IMR-90 (cell line): Measurements from ENCODE around the gene ENTREP3. TPM values are rescaled to one million over a fixed set of nuclear protein-coding genes. Genes with fewer than 3 reads are reported as not detected.

ENCODE experiments used
- ATAC-seq: fragments of 200-7000 bp; cut with Tn5 transposase; 2 replicates; pipeline ENCODE4 v1.9.1; 2020; ENCODE audit warnings: low read depth, mild to moderate bottlenecking, moderate library complexity
- BruUV-seq: library from RNA; stranded (reverse); fragments of 400-500 nt; replicated peaks from 2 replicates; lab custom pipeline; 2021; lab: Mats Ljungman, UMichigan
- CTCF ChIA-PET: fragments of 300-600 bp; formaldehyde crosslinking; extraction: SDS; loops from one replicate; lab custom pipeline; 2021; ENCODE audit warnings: antibody characterized with exemption; lab: Yijun Ruan, JAX
- POLR2A ChIA-PET: fragments of 300-600 bp; sonication (Branson Sonifier 250); formaldehyde crosslinking; loops from one replicate; lab custom pipeline; 2022; ENCODE audit warnings: antibody characterized with exemption; ENCODE audit not compliant: unreplicated experiment; lab: Charles Lee
- DNase-seq: peaks from one replicate; pipeline ENCODE4 v3.0.0; 2013
- H2AFZ ChIP-seq: replicated peaks from 2 replicates; pipeline ENCODE3; 2013; ENCODE audit warnings: low read length, mild to moderate bottlenecking; ENCODE audit not compliant: poor library complexity
- H2AK5ac ChIP-seq: 2 replicates; pipeline ENCODE4 v1.6.1; 2013; ENCODE audit warnings: low read depth, low read length, inconsistent platforms
- H2AK9ac ChIP-seq: replicated peaks from 2 replicates; pipeline ENCODE3; 2013; ENCODE audit warnings: mild to moderate bottlenecking, low read depth, low read length, moderate library complexity; ENCODE audit not compliant: poor library complexity
- H2BK120ac ChIP-seq: 2 replicates; pipeline ENCODE4 v1.6.1; 2013; ENCODE audit warnings: low read depth, low read length, inconsistent platforms
- H2BK15ac ChIP-seq: 3 replicates; pipeline ENCODE4 v1.6.1; 2013; ENCODE audit warnings: low read depth, low read length, inconsistent platforms
- H2BK20ac ChIP-seq: 2 replicates; pipeline ENCODE4 v1.6.1; 2013; ENCODE audit warnings: low read depth, mild to moderate bottlenecking, inconsistent platforms, low read length, moderate library complexity
- H2BK5ac ChIP-seq: 2 replicates; pipeline ENCODE4 v1.6.1; 2013; ENCODE audit warnings: mild to moderate bottlenecking, low read depth, low read length, inconsistent platforms; ENCODE audit not compliant: poor library complexity, severe bottlenecking
- H3K14ac ChIP-seq: replicated peaks from 2 replicates; pipeline ENCODE4 v1.6.1; 2013; ENCODE audit warnings: low read depth, low read length, inconsistent platforms
- H3K18ac ChIP-seq: 2 replicates; pipeline ENCODE4 v1.6.1; 2013; ENCODE audit warnings: low read depth, low read length, control low read depth
- H3K23ac ChIP-seq: 2 replicates; pipeline ENCODE4 v1.6.1; 2013; ENCODE audit warnings: low read depth, low read length, inconsistent platforms
- H3K27ac ChIP-seq: 2 replicates; pipeline ENCODE4 v1.5.1; 2013; ENCODE audit warnings: mild to moderate bottlenecking, control low read depth, low read length; ENCODE audit not compliant: insufficient read depth
- H3K27me3 ChIP-seq: 2 replicates; pipeline ENCODE4 v1.6.1; 2013; ENCODE audit warnings: low read length; ENCODE audit not compliant: control insufficient read depth, insufficient read depth
- H3K36me3 ChIP-seq: 2 replicates; pipeline ENCODE4 v1.6.1; 2013; ENCODE audit warnings: low read length, mixed read lengths; ENCODE audit not compliant: control insufficient read depth, insufficient read depth
- H3K4ac ChIP-seq: 2 replicates; pipeline ENCODE4 v1.6.1; 2013; ENCODE audit warnings: low read depth, low read length, inconsistent platforms
- H3K4me1 ChIP-seq: 2 replicates; pipeline ENCODE4 v1.6.1; 2013; ENCODE audit warnings: low read length, mixed read lengths; ENCODE audit not compliant: control insufficient read depth, insufficient read depth
- H3K4me2 ChIP-seq: 2 replicates; pipeline ENCODE4 v1.6.1; 2013; ENCODE audit warnings: low read depth, mild to moderate bottlenecking, control low read depth, low read length, moderate library complexity
- H3K4me3 ChIP-seq: 2 replicates; pipeline ENCODE4 v1.5.1; 2013; ENCODE audit warnings: low read depth, mild to moderate bottlenecking, control low read depth, low read length, moderate library complexity; ENCODE audit not compliant: insufficient read depth
- H3K56ac ChIP-seq: 2 replicates; pipeline ENCODE4 v1.6.1; 2013; ENCODE audit warnings: low read length, inconsistent platforms; ENCODE audit not compliant: insufficient read depth; ENCODE audit errors: extremely low read depth
- H3K79me1 ChIP-seq, 2 experiments: 2 replicates each; pipeline ENCODE4 v1.6.1; 2013; ENCODE audit warnings: low read length in 2 of 2, inconsistent platforms in 1 of 2, low read depth in 1 of 2
- H3K9ac ChIP-seq: 2 replicates; pipeline ENCODE4 v1.6.1; 2013; ENCODE audit warnings: low read depth, low read length, control low read depth
- H3K9me1 ChIP-seq: 2 replicates; pipeline ENCODE4 v1.6.1; 2013; ENCODE audit warnings: low read length, inconsistent platforms; ENCODE audit not compliant: insufficient read depth
- H3K9me3 ChIP-seq: 2 replicates; pipeline ENCODE4 v1.6.1; 2013; ENCODE audit warnings: low read length; ENCODE audit not compliant: control insufficient read depth, insufficient read depth
- H4K20me1 ChIP-seq: 2 replicates; pipeline ENCODE4 v1.6.1; 2013; ENCODE audit warnings: low read length, inconsistent platforms; ENCODE audit not compliant: insufficient read depth
- H4K5ac ChIP-seq: 2 replicates; pipeline ENCODE4 v1.6.1; 2013; ENCODE audit warnings: mild to moderate bottlenecking, low read depth, low read length, control low read depth
- H4K8ac ChIP-seq, 2 experiments: 2 replicates each; pipeline ENCODE4 v1.6.1; 2013; ENCODE audit warnings: low read depth in 2 of 2, low read length in 2 of 2, control low read depth in 1 of 2, inconsistent platforms in 1 of 2
- H4K91ac ChIP-seq: 2 replicates; pipeline ENCODE4 v1.6.1; 2013; ENCODE audit warnings: low read depth, low read length, inconsistent platforms; ENCODE audit not compliant: insufficient read depth
- BHLHE40 ChIP-seq: fragments of 150-350 bp; IDR thresholded peaks from 2 replicates; pipeline ENCODE4 v1.6.1; 2016; ENCODE audit warnings: mild to moderate bottlenecking, low read depth, low read length
- CEBPB ChIP-seq: IDR thresholded peaks from 2 replicates; pipeline ENCODE4 v1.6.1; 2012; ENCODE audit warnings: low read depth, low read length, improper control_type of control experiment
- CHD1 ChIP-seq: IDR thresholded peaks from 2 replicates; pipeline ENCODE4 v1.6.1; 2012; ENCODE audit warnings: low read depth, low read length, improper control_type of control experiment
- ELK1 ChIP-seq: fragments of 150-350 bp; IDR thresholded peaks from 2 replicates; pipeline ENCODE4 v1.6.1; 2016; ENCODE audit warnings: low read depth, mild to moderate bottlenecking, low read length, moderate library complexity, borderline replicate concordance
- FOS ChIP-seq: fragments of 150-350 bp; IDR thresholded peaks from 2 replicates; pipeline ENCODE4 v1.6.1; 2016; ENCODE audit warnings: low read depth, low read length
- MAFK ChIP-seq: IDR thresholded peaks from 2 replicates; pipeline ENCODE4 v1.6.1; 2012; ENCODE audit warnings: low read depth, low read length, improper control_type of control experiment
- MAZ ChIP-seq: IDR thresholded peaks from 2 replicates; pipeline ENCODE4 v1.6.1; 2012; ENCODE audit warnings: low read depth, mild to moderate bottlenecking, low read length, improper control_type of control experiment, moderate library complexity, borderline replicate concordance
- MXI1 ChIP-seq: IDR thresholded peaks from 2 replicates; pipeline ENCODE4 v1.6.1; 2012; ENCODE audit warnings: low read depth, mild to moderate bottlenecking, low read length, moderate library complexity, borderline replicate concordance
- NFE2L2 ChIP-seq: fragments of 150-350 bp; IDR thresholded peaks from 2 replicates; pipeline ENCODE4 v1.6.1; 2016; ENCODE audit warnings: low read depth, mild to moderate bottlenecking, low read length
- POLR2A ChIP-seq: IDR thresholded peaks from 2 replicates; pipeline ENCODE4 v1.6.1; 2012; ENCODE audit warnings: mild to moderate bottlenecking, low read depth, low read length
- RAD21 ChIP-seq: IDR thresholded peaks from 2 replicates; pipeline ENCODE4 v1.6.1; 2012; ENCODE audit warnings: low read length, improper control_type of control experiment
- RCOR1 ChIP-seq: IDR thresholded peaks from 2 replicates; pipeline ENCODE4 v1.6.1; 2012; ENCODE audit warnings: mild to moderate bottlenecking, low read length, improper control_type of control experiment; ENCODE audit not compliant: insufficient replicate concordance
- RFX5 ChIP-seq: IDR thresholded peaks from 2 replicates; pipeline ENCODE4 v1.8.0; 2012; ENCODE audit warnings: low read depth, mild to moderate bottlenecking, low read length, moderate library complexity
- SMC3 ChIP-seq: fragments of 150-350 bp; IDR thresholded peaks from 2 replicates; pipeline ENCODE4 v1.6.1; 2016; ENCODE audit warnings: low read depth, mild to moderate bottlenecking, antibody characterized with exemption, low read length, moderate library complexity
- WGBS, 2 experiments: methylation state at CpG; one replicate each; pipeline versions ENCODE4 v1.1.5 to v1.1.7; 2013; ENCODE audit warnings: missing lambda C conversion rate in 2 of 2; ENCODE audit not compliant: insufficient read length in 1 of 2; ENCODE audit errors: extremely low coverage in 2 of 2; 5-methylcytosine and 5-hydroxymethylcytosine counted together
- dilution Hi-C: fragments of 300-500 bp; cut with HindIII; formaldehyde crosslinking; loops from one replicate; pipeline ENCODE4 v1.14.3; 2018; ENCODE audit warnings: low sequenced_read_pairs; ENCODE audit not compliant: unreplicated experiment
- in situ Hi-C: fragments of 300-500 bp; cut with MboI; formaldehyde crosslinking; loops from 3 replicates; pipeline ENCODE4 v1.14.3; 2019; ENCODE audit warnings: low sequenced_read_pairs, inconsistent platforms, mixed read lengths
- intact Hi-C: fragments of 100-400 bp; cut with micrococcal nuclease; formaldehyde crosslinking; loops from 2 replicates; pipeline ENCODE4 v1.10.0; 2022
- polyA plus RNA-seq, 3 experiments: library from polyadenylated mRNA; depleted of rRNA; stranded (reverse); fragments of >200 nt; gene quantifications; 2 replicates each; pipeline ENCODE4 v1.2.3, GENCODE V29; 2012; ENCODE audit warnings: low replicate concordance in 1 of 3
- total RNA-seq: library from RNA; depleted of rRNA; stranded (reverse); fragments of >200 nt; gene quantifications from 2 replicates; pipeline ENCODE4 v1.2.3, GENCODE V29; 2012
- TF ChIP-seq, protein P1 (sequence below): conservative IDR thresholded peaks from 2 replicates; pipeline ENCODE4 v1.5.1; 2012; ENCODE audit warnings: mild to moderate bottlenecking, low read depth, low read length, improper control_type of control experiment
- TF ChIP-seq, protein P2 (sequence below): fragments of 150-350 bp; IDR thresholded peaks from 2 replicates; pipeline ENCODE4 v1.6.1; 2017; ENCODE audit warnings: mild to moderate bottlenecking, antibody characterized with exemption, low read length, low read depth

The ENTREP3 gene
- total and polyA plus RNA-seq, 2 of the 4 experiments (the other 2 are of a cell fraction), result 1.4 to 23.8 TPM

- no peak overlapping the region for H3K23ac ChIP-seq
- ChIA-PET CTCF (interaction anchor here (0.6 kb wide), 1 partner anchor 10 kb away, joined by 3 read pairs; no protein-coding TSS in a partner anchor), POLR2A (no interaction called here)
- H3K9me1 ChIP-seq, result peaks cover 4% of the 10 kb centered on the region; the same call in 1 of the 2 replicates
- H3K56ac ChIP-seq, result no peak overlapping the region
- no peak overlapping the region for H3K4me2 ChIP-seq
- no peak overlapping the region for H3K14ac ChIP-seq
- WGBS, 2 experiments, result 95% methylated on average over 3 of the region's 5 CpGs; no CpG with 5 or more reads in 1 of the 2 experiments
- BruUV-seq, result no TSS peak
- no peaks in the 10 kb centered on the region for H3K27me3 ChIP-seq
- no peak overlapping the region for H2BK15ac ChIP-seq
- H4K8ac ChIP-seq, result no peak overlapping the region
- H4K91ac ChIP-seq, result no peak overlapping the region
- in situ Hi-C loops (no loop called here), dilution Hi-C loops (no loop called here), intact Hi-C loops (loop anchor here (5.0 kb wide), 1 partner anchor 47 kb away; the partner anchor contains the start of gene FDPS)
- H4K20me1 ChIP-seq, result no peaks in the 10 kb centered on the region
- no peak overlapping the region for H2BK20ac ChIP-seq
- H2AFZ ChIP-seq, result no peak overlapping the region
- H3K9ac ChIP-seq, result no peak overlapping the region
- H2AK9ac ChIP-seq, result peak overlapping the region; percentile 70
- no peak overlapping the region for H3K27ac ChIP-seq
- ATAC-seq, result no peak
- H3K4me3 ChIP-seq, result no peak overlapping the region
- no peak for TF ChIP-seq CHD1
- TF ChIP-seq FOS, result no peak
- TF ChIP-seq MAFK, result no peak
- TF ChIP-seq RFX5, result no peak
- TF ChIP-seq SMC3, result no peak
- TF ChIP-seq, protein P1, sequence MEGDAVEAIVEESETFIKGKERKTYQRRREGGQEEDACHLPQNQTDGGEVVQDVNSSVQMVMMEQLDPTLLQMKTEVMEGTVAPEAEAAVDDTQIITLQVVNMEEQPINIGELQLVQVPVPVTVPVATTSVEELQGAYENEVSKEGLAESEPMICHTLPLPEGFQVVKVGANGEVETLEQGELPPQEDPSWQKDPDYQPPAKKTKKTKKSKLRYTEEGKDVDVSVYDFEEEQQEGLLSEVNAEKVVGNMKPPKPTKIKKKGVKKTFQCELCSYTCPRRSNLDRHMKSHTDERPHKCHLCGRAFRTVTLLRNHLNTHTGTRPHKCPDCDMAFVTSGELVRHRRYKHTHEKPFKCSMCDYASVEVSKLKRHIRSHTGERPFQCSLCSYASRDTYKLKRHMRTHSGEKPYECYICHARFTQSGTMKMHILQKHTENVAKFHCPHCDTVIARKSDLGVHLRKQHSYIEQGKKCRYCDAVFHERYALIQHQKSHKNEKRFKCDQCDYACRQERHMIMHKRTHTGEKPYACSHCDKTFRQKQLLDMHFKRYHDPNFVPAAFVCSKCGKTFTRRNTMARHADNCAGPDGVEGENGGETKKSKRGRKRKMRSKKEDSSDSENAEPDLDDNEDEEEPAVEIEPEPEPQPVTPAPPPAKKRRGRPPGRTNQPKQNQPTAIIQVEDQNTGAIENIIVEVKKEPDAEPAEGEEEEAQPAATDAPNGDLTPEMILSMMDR, result no peak
- TF ChIP-seq NFE2L2, result no peak
- TF ChIP-seq, protein P2, sequence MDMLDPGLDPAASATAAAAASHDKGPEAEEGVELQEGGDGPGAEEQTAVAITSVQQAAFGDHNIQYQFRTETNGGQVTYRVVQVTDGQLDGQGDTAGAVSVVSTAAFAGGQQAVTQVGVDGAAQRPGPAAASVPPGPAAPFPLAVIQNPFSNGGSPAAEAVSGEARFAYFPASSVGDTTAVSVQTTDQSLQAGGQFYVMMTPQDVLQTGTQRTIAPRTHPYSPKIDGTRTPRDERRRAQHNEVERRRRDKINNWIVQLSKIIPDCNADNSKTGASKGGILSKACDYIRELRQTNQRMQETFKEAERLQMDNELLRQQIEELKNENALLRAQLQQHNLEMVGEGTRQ, result no peak
- TF ChIP-seq POLR2A, result no peak
- no peak for TF ChIP-seq ELK1
- no peak for TF ChIP-seq RCOR1
- TF ChIP-seq CEBPB, result no peak
- no peak for TF ChIP-seq RAD21
- no peak for TF ChIP-seq BHLHE40
- no peak for TF ChIP-seq MXI1
- no peak for TF ChIP-seq MAZ
- no peak overlapping the region for H2BK5ac ChIP-seq
- no peak overlapping the region for H2BK120ac ChIP-seq
- no peak overlapping the region for H2AK5ac ChIP-seq
- no peak overlapping the region for H4K5ac ChIP-seq
- no peaks in the 10 kb centered on the region for H3K9me3 ChIP-seq
- peaks cover 30% of the 10 kb centered on the region for H3K36me3 ChIP-seq
- peaks cover 5% of the 10 kb centered on the region for H3K4me1 ChIP-seq
- no peak overlapping the region for H3K4ac ChIP-seq
- no peak for DNase-seq
- H3K18ac ChIP-seq, result no peak overlapping the region
- H3K79me1 ChIP-seq, result peaks cover 14 to 31% of the 10 kb centered on the region in 2 experiments
Measured at GRCh38 chr1:155260276-155260675, 5.0 kb upstream of the ENTREP3 start.
